Activated CD8-positive, alpha-beta memory T cell treated with anti-CD3 and anti-CD28 coated beads, Interleukin-2, amount 50 U/mL, for 1 hour (primary cell): Measurements from ENCODE around the gene BCL11B.

Experiments
- DNase-seq: peaks from one replicate; pipeline ENCODE4 v3.0.0-alpha.2; 2020; ENCODE audit errors: extremely low read depth

BCL11B gene

DNA sequence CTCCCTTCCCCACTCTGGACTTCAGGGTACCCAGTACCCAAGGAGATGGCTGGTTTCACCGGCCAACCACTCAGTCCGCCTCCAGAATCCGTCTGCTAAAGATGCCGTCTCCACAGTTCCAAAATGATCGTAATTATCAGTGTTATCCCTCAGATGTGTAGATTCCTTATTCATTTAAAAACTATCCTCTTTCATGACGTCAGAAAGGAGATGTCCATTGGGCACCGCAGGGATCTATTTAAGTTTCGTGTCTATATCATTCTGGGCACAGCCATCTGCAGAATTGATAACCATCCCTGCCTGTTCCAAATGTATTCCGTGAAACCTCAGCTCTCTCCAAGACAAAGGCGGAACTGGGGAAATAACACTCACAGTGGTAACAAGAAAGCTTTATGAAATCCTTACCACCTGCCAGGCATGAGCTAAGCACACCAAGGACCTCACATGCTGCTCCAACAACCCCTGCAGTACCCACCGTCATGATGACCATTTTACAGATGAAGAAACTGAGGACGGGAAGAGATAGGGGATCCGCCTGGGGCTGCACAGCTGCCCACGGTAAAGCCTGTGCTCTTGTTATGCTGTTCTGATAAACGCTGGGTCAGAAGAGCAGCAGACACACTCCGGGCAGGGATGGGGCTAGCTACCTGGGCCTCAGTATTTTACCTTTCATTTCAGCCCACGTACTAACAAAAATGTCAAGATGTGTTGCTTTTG lies 90.0 kb downstream of the BCL11B start:
- no peak for DNase-seq

DNA sequence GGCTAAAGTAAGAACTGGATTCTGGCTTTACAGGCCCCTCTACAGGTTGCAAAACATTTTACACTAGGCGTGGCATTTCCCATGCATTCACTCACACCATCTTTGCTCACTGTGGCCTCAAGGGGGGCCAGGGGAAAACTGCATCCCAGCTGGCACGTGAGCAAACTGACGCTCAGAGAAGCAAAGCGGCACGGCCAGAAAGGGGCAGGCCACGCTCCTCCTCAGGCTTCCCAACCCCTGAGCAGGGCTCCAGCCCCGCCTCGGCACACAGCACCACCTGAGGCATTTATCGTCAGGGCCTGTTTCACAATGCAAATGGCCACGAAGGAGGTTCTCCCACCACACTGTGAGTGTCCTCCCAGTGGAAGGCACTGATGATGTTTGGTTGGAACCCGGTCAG lies 90.8 kb downstream of the BCL11B start:
- DNase-seq = no peak

DNA sequence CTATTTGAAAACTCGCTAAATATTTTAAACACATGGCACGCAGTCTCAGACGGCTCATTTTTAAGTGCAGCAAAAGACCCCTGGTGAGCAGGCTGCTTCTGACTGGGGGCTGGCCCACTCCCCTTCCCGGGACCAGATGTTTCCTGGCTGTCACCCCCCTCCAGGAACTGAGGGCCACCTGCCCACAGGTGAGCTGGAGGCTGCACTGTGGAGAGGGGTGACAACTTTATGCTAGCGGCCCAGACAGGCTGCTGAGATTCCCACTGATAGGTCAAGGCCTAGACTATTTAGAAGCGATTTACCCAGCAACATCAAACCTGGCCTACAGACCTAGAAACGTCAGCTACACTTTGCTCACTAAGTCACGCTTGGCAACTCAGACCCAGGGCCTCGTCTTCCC lies 92.1 kb downstream of the BCL11B start:
- no peak for DNase-seq

DNA sequence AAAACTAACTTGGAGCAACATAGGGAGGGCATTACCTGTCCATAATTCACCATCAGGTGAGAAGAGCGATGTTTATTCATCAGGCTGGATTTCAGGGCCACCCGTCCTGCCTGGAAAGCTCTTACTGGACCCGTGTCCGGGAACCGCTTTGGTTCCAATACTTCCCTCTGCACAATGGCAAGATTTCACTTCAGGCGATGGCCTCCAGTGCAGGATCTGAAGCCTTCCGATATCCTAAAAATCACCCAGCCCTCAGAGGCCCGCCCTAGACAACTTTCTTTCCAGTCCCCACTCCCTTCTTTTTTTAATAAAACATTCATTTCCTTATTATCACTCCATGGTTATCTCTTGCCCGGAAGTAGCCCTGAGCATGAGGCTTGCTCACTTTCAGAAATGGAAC lies 92.5 kb downstream of the BCL11B start:
- DNase-seq = no peak

- DNase-seq = no peak
These were observed 93.8 kb downstream of the BCL11B start for GRCh38 chr14:99177886-99178835.

DNA sequence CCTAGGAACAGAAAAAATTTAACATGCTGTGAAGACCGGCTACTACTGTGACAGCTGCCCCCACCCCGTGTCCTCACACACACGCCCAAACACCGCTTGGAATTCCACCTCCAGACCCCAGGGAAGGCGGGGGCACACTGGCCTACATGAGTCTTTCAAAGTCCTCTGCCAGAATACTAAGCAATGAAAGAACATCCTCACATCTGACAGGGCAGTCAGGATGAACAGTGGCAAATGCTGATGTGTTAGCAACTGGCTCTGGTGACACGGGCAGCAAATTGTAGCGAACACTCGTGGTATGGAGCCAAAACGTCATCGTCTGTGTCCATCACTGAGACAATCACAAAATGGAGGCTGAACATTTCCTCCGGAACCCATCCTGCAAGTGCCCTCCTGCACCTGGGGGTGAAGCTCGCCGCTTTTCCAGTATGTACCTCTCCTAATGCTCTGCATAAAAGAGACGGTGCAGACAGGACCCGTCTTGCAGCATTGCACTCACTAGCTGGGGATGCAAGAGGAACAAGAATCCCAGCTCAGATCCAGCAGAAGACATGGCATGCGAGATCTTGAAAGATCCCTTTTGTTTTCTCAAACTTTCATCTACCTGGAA lies 94.8 kb downstream of the BCL11B start:
- DNase-seq = no peak

DNA sequence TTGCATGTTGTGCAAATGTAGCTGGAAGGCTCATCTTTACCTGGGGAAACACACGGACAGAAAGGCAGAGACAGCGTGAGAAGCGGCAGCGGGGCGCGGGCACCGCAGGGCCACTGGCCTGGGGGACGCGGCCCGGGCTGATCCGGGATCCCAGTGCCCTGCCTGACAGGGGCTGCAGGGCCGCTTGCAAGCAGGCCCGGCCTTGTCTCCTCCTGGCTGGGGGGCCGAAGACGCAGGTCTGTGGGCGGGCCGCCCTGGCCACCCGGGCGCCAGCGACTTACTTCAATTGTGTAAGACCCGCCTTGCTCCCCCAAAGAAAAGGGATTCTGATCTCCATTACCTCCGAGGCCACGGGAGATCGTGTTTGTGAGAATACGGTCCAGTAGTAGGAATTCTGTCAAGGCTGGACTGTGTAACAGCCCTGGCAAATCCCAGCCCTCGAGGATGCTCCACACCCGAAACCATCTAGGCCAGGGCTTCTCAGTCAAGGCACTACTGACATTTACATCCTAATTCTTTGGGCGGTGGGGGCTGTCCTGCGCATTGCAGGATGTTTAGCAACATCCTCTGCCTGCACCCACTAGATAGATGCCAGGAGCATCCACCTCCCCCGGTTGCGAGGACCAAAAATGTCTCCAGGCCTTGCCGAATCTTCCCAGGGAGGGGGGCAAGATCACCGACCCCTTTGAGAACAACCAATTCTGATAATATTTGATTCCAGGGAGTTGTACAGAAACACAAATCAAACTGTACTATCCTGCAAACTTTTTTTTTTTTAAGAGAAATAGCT lies 95.6 kb downstream of the BCL11B start:
- DNase-seq = no peak

DNA sequence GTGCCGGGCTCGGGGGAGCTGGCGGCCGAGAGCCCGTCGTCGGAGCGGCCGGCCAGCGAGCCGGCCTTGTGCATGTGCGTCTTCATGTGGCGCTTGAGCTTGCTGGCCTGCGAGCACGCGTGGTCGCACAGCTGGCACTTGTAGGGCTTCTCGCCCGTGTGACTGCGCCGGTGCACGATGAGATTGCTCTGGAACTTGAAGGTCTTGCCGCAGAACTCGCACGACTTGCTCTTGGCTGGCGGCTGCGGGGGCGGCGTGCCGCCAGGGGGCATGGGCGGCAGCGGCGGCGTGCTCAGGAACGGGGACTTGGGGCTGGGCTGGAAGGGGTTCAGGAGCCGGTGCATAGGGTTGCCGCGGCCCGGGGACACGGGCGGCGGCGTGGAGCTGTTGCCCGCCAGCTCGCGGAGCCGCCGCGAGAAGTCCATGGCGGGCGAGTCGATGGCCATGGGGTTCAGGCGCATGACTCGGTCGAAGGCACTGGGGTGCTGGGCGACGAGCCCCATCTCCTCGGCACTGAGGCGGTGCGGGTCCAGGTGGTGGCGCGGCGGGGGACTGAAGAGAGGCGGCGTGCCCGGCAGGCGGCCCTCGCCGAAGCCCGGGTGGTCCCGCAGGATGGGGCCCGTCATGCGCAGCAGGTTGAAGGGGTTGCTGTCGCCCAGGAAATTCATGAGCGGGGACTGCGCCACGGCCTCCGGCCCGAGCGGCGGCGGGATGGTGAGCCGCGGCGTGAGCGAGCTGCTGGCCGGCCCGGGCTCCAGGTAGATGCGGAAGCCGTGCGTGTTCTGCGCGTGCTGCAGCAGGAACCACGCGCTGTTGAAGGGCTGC lies 96.5 kb downstream of the BCL11B start:
- DNase-seq = no peak

DNA sequence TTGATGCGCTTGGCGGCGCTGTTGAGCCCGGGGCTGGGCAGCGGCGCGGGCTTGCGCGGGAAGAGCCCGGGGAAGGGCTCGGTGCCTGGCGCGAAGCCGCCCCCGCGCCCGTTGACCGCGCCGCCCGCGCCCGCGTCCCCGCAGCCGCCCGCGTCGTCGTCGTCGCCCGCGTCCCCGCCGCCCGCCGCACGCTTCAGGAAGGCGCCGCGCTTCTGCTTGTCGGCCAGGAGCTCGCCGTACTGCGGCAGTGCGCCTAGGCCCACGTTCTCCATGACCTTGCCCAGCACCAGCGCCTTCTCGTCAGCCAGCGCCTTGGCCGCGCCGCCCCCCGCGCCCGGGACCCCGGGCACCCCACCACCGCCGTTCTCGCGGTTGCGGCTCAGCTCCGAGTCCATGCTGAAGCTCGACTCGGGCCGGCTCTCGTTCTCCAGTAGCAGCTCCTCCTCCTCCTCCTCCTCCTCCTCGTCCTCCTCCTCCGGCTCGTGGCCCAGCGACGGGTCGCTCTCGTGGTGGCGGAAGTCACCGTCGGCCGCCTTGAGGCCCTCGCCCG lies 97.2 kb downstream of the BCL11B start:
- no peak for DNase-seq

DNA sequence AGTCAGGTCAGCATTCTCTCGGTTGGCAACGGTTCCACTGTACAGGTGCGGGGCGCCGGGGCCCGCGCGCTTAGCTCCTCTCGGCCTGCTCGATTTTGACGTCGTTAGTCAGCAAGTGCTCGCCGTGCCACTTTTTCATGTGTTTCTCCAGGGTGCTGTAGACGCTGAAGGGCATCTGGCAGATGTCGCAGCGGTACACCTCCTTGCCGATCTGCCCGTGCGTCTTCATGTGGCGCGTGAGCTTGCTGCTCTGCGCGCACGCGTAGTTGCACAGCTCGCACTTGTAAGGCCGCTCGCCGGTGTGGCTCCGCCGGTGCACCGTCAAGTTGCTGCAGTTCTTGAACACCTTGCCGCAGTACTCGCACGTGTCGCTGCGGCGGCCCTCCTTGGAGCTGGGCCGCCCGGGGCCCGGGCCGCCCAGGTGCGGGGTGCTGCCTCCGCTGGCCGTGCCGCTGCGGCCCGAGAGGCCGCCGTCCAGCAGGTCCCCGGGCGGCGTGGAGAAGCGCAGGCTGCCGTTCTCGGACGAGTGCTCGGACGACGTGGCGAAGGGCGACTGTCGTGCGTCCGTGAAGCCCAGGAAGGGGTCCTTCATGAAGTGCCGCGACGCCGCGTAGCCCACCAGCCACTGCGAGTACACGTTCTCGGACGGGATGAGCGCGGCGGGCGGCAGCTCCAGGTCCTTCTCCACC lies 97.8 kb downstream of the BCL11B start:
- DNase-seq = no peak

DNA sequence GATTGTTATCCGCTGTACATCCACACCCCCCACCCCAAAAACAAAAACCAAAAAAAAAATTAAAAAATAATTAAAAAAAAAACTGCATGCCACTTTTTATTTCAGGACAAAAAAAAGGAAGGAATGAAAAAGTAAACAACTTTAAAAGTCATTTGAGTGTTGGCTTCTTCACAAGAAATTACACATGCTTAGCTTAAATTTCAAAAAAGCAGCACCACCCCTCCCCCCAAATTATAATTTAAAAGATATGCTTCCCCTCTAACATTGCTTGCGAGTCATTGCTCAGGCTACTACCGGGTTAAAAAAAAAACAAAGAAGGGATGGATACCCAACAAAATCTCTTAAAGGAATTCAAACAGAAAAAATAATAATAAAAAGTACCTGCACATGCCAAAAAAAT lies 98.5 kb downstream of the BCL11B start:
- no peak for DNase-seq

- DNase-seq = no peak
These were observed 98.9 kb downstream of the BCL11B start for GRCh38 chr14:99173086-99173485.

DNA sequence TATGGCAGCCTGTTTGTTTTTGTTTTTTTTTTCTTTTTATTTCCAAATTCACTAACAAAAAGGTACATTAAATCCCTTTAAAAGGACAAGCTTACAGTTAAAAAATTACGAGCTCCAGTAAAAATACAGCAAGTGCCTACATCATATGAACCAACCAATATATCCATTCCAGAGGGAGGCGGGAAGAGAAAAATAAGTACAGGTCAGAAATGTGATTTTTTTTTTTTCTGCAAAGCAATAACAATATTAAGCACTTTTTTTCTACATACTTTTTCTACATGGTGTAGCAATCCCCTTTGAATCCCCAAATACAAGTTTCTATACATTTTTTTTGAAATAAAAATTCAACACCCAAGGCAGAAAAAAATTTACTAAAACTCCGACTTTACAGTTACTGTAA lies 100.6 kb downstream of the BCL11B start:
- no peak for DNase-seq

DNA sequence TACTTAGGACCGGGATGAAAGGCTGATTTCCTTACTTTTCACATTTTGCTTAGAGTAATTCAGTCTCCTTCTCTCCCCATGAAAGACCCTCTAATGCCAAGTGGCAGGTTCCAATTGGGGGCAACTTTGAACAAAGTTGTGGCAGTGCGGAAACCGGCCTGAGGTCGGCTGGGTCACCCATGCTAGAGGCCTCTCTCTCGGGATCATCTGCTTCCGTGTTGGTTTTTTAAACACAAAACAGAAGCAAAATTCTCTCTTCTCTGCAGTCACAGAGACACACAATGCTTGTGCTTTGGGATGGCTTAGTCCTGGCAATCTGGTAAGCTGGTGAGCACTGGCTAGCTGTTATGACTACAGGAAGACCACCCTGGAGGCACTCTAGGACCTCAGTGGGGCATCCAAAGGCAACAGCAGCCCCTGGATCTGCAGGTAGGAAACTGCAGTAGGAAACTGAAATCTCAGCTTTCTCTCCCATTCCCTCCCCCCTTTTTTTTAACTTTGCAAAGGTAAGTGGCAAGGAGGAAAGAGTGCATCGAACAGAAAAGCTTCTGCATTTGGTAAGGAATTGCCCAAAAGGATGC lies 102.1 kb downstream of the BCL11B start:
- DNase-seq = no peak

DNA sequence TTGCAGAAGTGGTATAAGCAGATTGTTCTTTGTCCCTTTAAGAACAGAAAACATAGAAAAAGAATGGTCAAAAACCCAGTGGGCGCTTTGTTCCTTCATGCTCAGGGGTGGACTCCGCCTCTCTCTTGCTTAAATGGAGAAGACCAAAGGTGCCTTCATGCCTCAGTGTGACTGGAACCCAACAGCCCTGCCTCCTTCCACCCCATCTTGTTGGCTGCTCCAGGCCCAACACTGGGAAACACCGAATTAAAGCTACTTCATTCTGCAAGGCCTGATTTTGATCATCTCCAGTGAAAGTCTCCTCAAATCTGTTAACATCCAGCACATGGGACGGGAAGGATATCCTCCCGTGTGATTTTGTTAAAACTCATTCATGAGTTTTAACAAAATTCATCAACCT lies 103.7 kb downstream of the BCL11B start:
- no peak for DNase-seq

DNA sequence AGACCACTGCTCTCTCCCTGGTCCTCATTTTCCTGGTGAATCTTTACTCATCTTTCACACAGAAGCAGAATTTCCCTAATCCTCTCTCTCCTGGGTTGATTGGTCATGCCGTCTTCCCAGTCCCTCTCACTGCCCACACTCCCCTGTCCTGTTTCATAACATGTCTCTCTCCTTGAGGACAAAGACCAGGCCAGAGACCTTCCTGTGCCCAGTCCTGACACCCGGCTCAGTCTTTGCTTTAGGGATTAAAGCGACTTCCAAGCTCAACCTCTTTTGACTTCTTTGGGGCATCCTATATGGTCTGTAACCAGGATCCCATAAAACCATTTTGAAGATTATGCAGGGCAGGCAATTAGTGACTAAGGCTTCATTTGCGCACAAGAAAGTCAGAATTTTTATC lies 105.5 kb downstream of the BCL11B start:
- no peak for DNase-seq

DNA sequence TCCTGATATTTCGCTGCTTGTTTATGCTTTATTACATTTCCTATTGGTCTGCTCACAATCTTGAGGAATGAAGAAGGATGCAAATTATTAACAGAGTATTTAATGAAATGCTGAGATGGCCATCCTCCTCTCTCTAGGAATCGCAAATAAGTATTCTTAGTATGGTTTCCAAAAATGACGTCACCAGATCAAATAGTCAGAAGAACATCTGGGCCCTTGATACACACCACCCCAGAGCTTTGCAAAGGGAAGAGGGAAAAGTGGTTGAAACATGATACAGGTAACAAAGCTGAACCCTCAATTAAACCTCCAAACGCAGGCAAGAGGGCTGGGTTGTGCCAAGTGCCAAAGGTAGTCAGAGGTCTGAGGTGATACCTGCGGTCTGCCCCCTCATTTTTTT lies 107.3 kb downstream of the BCL11B start:
- DNase-seq = no peak

DNA sequence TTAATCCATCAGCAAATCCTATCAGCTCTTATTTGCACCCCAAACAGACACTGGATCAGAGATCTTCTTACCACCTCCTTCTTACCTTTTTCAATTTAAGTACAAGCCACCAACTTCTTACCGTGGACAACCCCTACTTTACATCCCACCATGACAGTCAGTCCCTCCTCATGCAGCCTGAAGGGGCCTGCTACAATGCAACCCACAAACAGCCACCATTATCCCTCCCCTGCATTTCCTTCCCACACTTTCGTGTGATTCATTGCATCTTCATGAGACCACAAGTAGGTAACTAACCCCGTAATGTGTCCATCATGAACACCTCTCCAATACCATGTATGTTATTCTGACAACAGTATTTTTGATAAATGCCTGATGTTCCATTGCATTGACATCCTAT lies 108.6 kb downstream of the BCL11B start:
- DNase-seq = no peak
